Measurements from ENCODE around the gene DBP.

DBP gene

DNA sequence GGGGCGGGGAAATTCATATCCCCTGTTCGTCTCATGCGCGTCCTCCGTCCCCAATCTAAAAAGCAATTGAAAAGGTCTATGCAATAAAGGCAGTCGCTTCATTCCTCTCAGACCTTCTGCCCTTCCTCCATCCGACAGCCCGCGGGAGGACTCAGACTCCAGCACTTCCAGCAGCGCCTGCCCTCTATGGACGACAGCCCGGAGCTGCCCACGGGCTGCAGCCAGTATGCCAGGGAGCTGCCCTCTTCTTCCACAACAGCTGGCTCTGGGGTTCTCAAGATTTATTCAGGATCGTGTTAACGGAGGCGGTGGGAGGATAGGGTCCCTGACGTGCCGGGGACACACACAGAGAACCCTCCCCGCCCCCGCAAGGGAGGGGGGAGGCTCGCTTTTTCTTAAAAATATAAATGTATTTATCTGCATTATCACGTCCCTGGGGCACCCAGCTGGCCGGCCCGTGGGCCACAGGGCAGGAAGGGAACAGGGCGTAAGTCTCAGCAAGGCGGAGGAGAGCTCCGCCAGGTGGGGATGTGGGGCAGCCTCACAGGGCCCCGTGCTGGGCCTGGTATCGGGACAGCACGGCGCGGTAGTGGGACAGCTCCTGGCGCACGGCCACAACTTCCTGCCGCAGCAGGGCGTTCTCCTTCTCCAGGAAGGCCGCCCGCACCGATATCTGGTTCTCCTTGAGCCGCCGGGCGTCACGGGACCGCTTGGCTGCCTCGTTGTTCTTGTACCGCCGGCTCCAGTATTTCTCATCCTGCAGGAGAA is 6.7 kb downstream of the DBP start:
- H3K27ac ChIP-seq (ENCODE audit: low read length), result peak overlapping the region; percentile 30

DNA sequence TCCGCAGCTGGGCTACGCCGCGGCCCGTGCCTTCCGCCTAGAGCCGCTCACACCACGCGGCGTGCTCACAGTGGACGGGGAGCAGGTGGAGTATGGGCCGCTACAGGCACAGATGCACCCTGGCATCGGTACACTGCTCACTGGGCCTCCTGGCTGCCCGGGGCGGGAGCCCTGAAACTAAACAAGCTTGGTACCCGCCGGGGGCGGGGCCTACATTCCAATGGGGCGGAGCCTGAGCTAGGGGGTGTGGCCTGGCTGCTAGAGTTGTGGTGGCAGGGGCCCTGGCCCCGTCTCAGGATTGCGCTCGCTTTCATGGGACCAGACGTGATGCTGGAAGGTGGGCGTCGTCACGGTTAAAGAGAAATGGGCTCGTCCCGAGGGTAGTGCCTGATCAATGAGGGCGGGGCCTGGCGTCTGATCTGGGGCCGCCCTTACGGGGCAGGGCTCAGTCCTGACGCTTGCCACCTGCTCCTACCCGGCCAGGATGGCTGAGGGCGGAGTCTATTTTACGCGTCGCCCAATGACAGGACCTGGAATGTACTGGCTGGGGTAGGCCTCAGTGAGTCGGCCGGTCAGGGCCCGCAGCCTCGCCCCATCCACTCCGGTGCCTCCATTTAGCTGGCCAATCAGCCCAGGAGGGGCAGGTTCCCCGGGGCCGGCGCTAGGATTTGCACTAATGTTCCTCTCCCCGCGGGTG is 7.4 kb downstream of the DBP start:
- H3K27me3 ChIP-seq (ENCODE audit: control insufficient read depth, insufficient read depth, low read length), result no peaks in the 10 kb centered on the region
- peaks cover 28% of the 10 kb centered on the region for H3K4me1 ChIP-seq (ENCODE audit: control insufficient read depth, low read depth, low read length)
- H3K27ac ChIP-seq (ENCODE audit: low read length), result no peak overlapping the region
- H3K9me3 ChIP-seq (ENCODE audit: control insufficient read depth, low read depth, low read length), result no peaks in the 10 kb centered on the region
- H3K9ac ChIP-seq (ENCODE audit: low read length), result peak overlapping the region; percentile 61
- no peaks in the 10 kb centered on the region for H3K36me3 ChIP-seq (ENCODE audit: control insufficient read depth, low read depth, low read length)
- peak overlapping the region; percentile 47 for H3K4me3 ChIP-seq (ENCODE audit: low read length)

More for the DNA sequence above, 6.7 kb downstream of the DBP start:
- Histone ChIP-seq H3K9ac (ENCODE audit: low read length) (peak overlapping the region; percentile 61), H3K27me3 (ENCODE audit: control insufficient read depth, insufficient read depth, low read length) (no peaks in the 10 kb centered on the region), H3K4me1 (ENCODE audit: control insufficient read depth, low read depth, low read length) (peaks cover 29% of the 10 kb centered on the region), H3K9me3 (ENCODE audit: control insufficient read depth, low read depth, low read length) (no peaks in the 10 kb centered on the region), H3K36me3 (ENCODE audit: control insufficient read depth, low read depth, low read length) (no peaks in the 10 kb centered on the region), H3K4me3 (ENCODE audit: low read length) (peak overlapping the region; percentile 47)

DNA sequence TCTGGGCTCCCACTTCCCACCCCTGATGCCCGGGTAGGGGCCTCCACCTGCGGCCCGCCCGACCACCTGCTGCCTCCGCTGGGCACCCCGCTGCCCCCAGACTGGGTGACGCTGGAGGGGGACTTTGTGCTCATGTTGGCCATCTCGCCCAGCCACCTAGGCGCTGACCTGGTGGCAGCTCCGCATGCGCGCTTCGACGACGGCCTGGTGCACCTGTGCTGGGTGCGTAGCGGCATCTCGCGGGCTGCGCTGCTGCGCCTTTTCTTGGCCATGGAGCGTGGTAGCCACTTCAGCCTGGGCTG is 7.9 kb downstream of the DBP start:
- H3K4me3 ChIP-seq (ENCODE audit: low read length), result no peak overlapping the region
- H3K36me3 ChIP-seq (ENCODE audit: control insufficient read depth, low read depth, low read length), result no peaks in the 10 kb centered on the region
- no peaks in the 10 kb centered on the region for H3K27me3 ChIP-seq (ENCODE audit: control insufficient read depth, insufficient read depth, low read length)
- no peak overlapping the region for H3K9ac ChIP-seq (ENCODE audit: low read length)
- H3K27ac ChIP-seq (ENCODE audit: low read length), result no peak overlapping the region
- H3K9me3 ChIP-seq (ENCODE audit: control insufficient read depth, low read depth, low read length), result no peaks in the 10 kb centered on the region
- H3K4me1 ChIP-seq (ENCODE audit: control insufficient read depth, low read depth, low read length), result peaks cover 25% of the 10 kb centered on the region

DNA sequence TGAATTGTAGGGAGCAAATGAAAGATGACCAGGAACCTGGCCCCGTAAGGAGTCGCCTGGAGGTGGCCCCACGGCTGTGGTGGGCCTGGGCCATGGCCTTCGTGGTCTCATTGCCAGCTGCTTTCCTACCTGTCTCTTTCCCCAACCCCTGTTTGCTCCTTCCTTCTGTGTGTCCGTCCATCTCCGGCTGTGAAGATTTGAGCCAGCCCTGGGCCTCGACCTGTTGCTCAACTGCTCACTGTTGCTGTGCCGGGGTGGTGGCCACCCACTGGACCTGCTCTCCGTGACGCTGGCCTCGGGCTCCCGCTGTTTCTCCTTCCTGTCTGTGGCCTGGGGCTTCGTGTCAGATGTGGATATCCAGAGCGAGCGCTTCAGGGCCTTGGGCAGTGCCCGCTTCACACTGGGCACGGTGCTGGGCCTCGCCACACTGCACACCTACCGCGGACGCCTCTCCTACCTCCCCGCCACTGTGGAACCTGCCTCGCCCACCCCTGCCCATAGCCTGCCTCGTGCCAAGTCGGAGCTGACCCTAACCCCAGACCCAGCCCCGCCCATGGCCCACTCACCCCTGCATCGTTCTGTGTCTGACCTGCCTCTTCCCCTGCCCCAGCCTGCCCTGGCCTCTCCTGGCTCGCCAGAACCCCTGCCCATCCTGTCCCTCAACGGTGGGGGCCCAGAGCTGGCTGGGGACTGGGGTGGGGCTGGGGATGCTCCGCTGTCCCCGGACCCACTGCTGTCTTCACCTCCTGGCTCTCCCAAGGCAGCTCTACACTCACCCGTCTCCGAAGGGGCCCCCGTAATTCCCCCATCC is 8.5 kb downstream of the DBP start:
- Histone ChIP-seq H3K4me3 (ENCODE audit: low read length) (no peak overlapping the region), H3K9me3 (ENCODE audit: control insufficient read depth, low read depth, low read length) (no peaks in the 10 kb centered on the region), H3K36me3 (ENCODE audit: control insufficient read depth, low read depth, low read length) (no peaks in the 10 kb centered on the region), H3K27ac (ENCODE audit: low read length) (no peak overlapping the region), H3K9ac (ENCODE audit: low read length) (no peak overlapping the region), H3K27me3 (ENCODE audit: control insufficient read depth, insufficient read depth, low read length) (no peaks in the 10 kb centered on the region), H3K4me1 (ENCODE audit: control insufficient read depth, low read depth, low read length) (peaks cover 21% of the 10 kb centered on the region)

DNA sequence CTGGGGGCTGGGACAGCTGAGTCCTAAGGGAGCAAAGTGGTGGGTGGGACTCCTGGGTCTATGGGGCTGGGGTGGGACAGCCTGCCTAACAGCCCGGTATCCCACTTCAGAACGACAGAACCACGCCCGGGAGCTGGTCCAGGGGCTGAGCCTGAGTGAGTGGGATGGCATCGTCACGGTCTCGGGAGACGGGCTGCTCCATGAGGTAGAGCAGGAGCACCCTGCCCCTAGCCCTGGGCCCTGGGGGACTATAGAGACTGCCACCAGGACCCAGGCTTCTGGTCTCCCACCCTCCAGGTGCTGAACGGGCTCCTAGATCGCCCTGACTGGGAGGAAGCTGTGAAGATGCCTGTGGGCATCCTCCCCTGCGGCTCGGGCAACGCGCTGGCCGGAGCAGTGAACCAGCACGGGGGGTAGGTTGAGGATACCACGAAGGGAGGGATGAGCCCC is 9.3 kb downstream of the DBP start:
- no peak overlapping the region for H3K4me3 ChIP-seq (ENCODE audit: low read length)
- H3K27ac ChIP-seq (ENCODE audit: low read length), result no peak overlapping the region
- no peak overlapping the region for H3K9ac ChIP-seq (ENCODE audit: low read length)

DNA sequence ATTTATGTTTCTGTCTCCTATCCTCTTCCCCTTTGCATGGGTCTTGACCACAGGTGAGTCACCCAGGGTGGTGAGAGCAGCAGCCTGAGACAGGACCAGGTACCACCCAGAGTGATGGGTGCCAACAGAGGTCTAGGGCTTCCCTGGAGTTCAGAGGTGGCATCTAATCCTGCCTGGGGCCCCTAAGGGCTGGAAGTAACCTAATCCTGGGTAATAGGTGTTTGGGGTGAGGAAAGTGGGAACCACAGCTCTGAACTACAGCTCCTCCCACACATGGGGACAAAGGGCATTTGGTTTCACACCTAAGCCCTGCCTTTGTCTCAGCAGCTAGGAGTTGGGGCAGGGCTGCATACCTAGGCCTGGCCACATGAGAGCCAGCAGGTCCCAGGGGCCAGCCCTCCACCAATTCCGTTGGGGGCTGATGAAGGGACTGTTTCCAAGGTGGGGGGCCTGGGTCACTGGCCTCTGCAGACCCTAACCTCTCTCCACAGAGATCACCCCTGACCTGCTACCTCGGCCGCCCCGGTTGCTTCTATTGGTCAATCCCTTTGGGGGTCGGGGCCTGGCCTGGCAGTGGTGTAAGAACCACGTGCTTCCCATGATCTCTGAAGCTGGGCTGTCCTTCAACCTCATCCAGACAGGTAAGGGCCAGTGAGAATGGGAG is 9.8 kb downstream of the DBP start:
- Histone ChIP-seq H3K36me3 (ENCODE audit: control insufficient read depth, low read depth, low read length) (no peaks in the 10 kb centered on the region), H3K9me3 (ENCODE audit: control insufficient read depth, low read depth, low read length) (no peaks in the 10 kb centered on the region), H3K27ac (ENCODE audit: low read length) (no peak overlapping the region), H3K9ac (ENCODE audit: low read length) (no peak overlapping the region), H3K4me1 (ENCODE audit: control insufficient read depth, low read depth, low read length) (peaks cover 27% of the 10 kb centered on the region), H3K4me3 (ENCODE audit: low read length) (no peak overlapping the region), H3K27me3 (ENCODE audit: control insufficient read depth, insufficient read depth, low read length) (no peaks in the 10 kb centered on the region)

More for the DNA sequence above, 9.3 kb downstream of the DBP start:
- Histone ChIP-seq H3K36me3 (ENCODE audit: control insufficient read depth, low read depth, low read length) (no peaks in the 10 kb centered on the region), H3K27me3 (ENCODE audit: control insufficient read depth, insufficient read depth, low read length) (no peaks in the 10 kb centered on the region), H3K9me3 (ENCODE audit: control insufficient read depth, low read depth, low read length) (no peaks in the 10 kb centered on the region), H3K4me1 (ENCODE audit: control insufficient read depth, low read depth, low read length) (peaks cover 27% of the 10 kb centered on the region)

DNA sequence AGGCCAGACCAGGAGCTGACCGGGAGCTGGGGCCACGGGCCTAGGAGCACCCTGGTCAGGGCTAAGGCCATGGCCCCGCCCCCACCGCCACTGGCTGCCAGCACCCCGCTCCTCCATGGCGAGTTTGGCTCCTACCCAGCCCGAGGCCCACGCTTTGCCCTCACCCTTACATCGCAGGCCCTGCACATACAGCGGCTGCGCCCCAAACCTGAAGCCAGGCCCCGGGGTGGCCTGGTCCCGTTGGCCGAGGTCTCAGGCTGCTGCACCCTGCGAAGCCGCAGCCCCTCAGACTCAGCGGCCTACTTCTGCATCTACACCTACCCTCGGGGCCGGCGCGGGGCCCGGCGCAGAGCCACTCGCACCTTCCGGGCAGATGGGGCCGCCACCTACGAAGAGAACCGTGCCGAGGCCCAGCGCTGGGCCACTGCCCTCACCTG is 11.3 kb downstream of the DBP start:
- H3K9me3 ChIP-seq (ENCODE audit: control insufficient read depth, low read depth, low read length), result no peaks in the 10 kb centered on the region
- H3K9ac ChIP-seq (ENCODE audit: low read length), result no peak overlapping the region
- peaks cover 20% of the 10 kb centered on the region for H3K4me1 ChIP-seq (ENCODE audit: control insufficient read depth, low read depth, low read length)
- no peaks in the 10 kb centered on the region for H3K36me3 ChIP-seq (ENCODE audit: control insufficient read depth, low read depth, low read length)
- H3K27ac ChIP-seq (ENCODE audit: low read length), result no peak overlapping the region
- no peaks in the 10 kb centered on the region for H3K27me3 ChIP-seq (ENCODE audit: control insufficient read depth, insufficient read depth, low read length)
- no peak overlapping the region for H3K4me3 ChIP-seq (ENCODE audit: low read length)

DNA sequence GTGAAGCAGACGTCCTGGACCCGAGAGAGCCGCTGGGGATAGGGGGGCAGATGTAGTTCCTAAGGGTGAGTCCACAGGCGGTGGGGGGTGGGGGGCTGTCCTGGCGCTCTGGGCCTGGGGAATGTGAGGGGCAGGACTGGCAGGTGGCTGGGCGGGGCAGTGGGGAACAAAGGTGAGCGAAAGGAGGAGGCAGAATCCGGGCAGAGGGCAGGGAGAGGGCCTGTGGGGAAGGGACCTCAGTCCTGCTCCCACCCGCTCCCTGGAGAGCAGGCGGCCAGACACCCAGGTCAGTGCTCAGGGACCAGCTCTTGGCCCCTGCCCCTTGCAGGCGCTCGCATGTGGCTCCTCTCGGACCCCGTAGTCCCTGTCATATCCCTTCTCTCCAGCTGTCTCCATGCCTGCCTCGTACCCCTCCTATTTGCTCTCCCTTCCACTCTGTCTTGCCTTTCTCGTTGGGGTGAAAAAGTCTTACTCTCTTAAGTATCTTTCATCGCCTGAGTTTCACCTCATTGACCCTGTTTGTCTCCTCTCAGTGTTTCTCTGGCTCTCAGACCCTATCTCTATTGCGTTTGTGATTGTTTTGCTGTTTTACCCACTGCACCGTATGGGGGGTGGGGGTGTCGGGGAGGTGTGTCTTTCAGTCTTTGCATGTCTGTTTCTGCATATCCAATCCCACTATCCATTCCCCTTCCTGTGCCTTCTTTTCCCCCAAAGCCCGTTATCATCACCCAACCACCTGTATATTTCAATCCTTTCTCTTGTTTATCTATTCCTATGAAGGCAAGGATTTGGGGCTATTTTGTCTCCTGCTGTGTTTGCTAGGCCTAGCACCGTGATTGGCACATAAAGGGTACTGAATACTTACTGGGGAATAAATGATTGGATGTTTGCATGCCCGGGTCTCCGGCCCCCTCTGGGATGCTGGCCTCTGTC is 12.1 kb downstream of the DBP start:
- Histone ChIP-seq H3K4me3 (ENCODE audit: low read length) (peak overlapping the region; percentile 91), H3K9me3 (ENCODE audit: control insufficient read depth, low read depth, low read length) (no peaks in the 10 kb centered on the region), H3K27ac (ENCODE audit: low read length) (no peak overlapping the region), H3K36me3 (ENCODE audit: control insufficient read depth, low read depth, low read length) (no peaks in the 10 kb centered on the region), H3K4me1 (ENCODE audit: control insufficient read depth, low read depth, low read length) (peaks cover 15% of the 10 kb centered on the region), H3K9ac (ENCODE audit: low read length) (peak overlapping the region; percentile 79), H3K27me3 (ENCODE audit: control insufficient read depth, insufficient read depth, low read length) (no peaks in the 10 kb centered on the region)

DNA sequence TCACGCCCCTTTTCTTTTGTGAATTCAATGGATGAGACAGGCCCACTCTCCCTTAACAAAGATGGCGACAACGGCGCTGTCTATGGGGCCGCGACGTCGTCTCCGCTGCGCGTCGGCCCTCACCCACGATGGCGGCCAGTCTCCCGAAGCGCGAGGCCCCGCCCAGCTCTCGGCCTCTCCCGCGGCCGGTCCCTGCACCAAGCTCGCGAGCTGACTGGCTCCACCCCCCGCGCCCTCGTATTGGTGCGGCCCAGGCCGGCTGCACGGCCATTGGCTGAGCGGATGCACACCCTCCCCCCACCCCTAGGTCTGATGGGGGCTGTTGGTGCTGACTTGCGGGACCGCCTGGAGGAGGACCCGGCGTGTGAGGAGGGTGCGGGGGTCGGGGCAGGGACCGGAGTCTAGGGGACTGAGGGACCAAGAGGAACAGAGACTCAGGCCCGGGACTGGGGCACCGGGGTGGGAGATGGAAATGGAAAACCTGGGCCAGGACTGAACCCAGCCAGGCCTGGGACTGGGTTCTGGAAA is 13.0 kb downstream of the DBP start:
- Histone ChIP-seq H3K9ac (ENCODE audit: low read length) (peak overlapping the region; percentile 79), H3K36me3 (ENCODE audit: control insufficient read depth, low read depth, low read length) (no peaks in the 10 kb centered on the region), H3K27ac (ENCODE audit: low read length) (peak overlapping the region; percentile 85), H3K9me3 (ENCODE audit: control insufficient read depth, low read depth, low read length) (no peaks in the 10 kb centered on the region), H3K4me1 (ENCODE audit: control insufficient read depth, low read depth, low read length) (peaks cover 12% of the 10 kb centered on the region), H3K27me3 (ENCODE audit: control insufficient read depth, insufficient read depth, low read length) (no peaks in the 10 kb centered on the region), H3K4me3 (ENCODE audit: low read length) (peak overlapping the region; percentile 91)

DNA sequence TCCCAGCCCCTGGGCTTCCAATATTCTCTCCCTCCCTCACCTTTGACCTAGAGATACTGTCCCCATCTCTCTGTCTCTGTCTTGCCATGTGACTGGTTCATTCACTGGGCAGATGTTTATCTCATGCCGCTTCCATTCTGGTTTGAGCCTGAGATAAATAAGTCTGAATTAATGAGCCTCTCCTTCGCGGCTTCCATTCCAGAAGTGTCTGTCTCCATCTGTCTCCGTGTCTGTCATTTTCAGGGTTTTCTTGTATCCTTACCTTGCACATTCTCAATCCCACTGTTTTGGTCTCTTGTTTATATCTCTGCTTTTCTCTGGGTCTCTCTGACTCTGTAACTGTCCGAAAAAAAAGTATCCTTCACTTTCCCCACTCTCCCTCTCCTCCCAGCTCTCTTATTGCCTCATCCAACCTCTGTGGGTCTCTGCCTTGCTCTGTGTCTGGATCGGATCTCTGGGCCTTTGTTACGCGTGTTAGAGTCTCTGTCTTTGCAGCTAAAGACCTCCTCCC is 13.6 kb downstream of the DBP start:
- no peaks in the 10 kb centered on the region for H3K27me3 ChIP-seq (ENCODE audit: control insufficient read depth, insufficient read depth, low read length)
- no peaks in the 10 kb centered on the region for H3K9me3 ChIP-seq (ENCODE audit: control insufficient read depth, low read depth, low read length)
- H3K9ac ChIP-seq (ENCODE audit: low read length), result peak overlapping the region; percentile 75
- H3K36me3 ChIP-seq (ENCODE audit: control insufficient read depth, low read depth, low read length), result no peaks in the 10 kb centered on the region
- peaks cover 12% of the 10 kb centered on the region for H3K4me1 ChIP-seq (ENCODE audit: control insufficient read depth, low read depth, low read length)
- peak overlapping the region; percentile 42 for H3K27ac ChIP-seq (ENCODE audit: low read length)
- peak overlapping the region; percentile 91 for H3K4me3 ChIP-seq (ENCODE audit: low read length)

Data from iPS-18a (cell line).